H9 (cell line): ENCODE measurements around the gene PERP. TPM values are rescaled to one million over a fixed set of nuclear protein-coding genes. Genes with fewer than 3 reads are reported as not detected.

Experiments
- DNase-seq: peaks from one replicate; pipeline ENCODE4 v3.0.0-alpha.2; 2017
- H2AFZ ChIP-seq: one replicate; pipeline ENCODE4 v1.6.1; 2013; ENCODE audit warnings: mild to moderate bottlenecking, low read length, control low read depth, moderate library complexity
- H2AK5ac ChIP-seq: 2 replicates; pipeline ENCODE4 v1.6.1; 2013; ENCODE audit warnings: low read length, control low read depth, mixed read lengths; ENCODE audit not compliant: insufficient read length
- H2BK120ac ChIP-seq: one replicate; pipeline ENCODE4 v1.6.1; 2013; ENCODE audit warnings: low read depth, mild to moderate bottlenecking, low read length, control low read depth, inconsistent platforms; ENCODE audit not compliant: poor library complexity, severe bottlenecking
- H2BK12ac ChIP-seq: 2 replicates; pipeline ENCODE4 v1.6.1; 2013; ENCODE audit warnings: low read length, control low read depth, mixed read lengths, low read depth; ENCODE audit not compliant: insufficient read length
- H2BK15ac ChIP-seq: 2 replicates; pipeline ENCODE4 v1.6.1; 2013; ENCODE audit warnings: low read depth, low read length, control low read depth
- H2BK20ac ChIP-seq: one replicate; pipeline ENCODE4 v1.6.1; 2013; ENCODE audit warnings: low read depth, mild to moderate bottlenecking, low read length, control low read depth, inconsistent platforms; ENCODE audit not compliant: poor library complexity, severe bottlenecking
- H2BK5ac ChIP-seq: 2 replicates; pipeline ENCODE4 v1.6.1; 2013; ENCODE audit warnings: low read length, control low read depth, mixed read lengths; ENCODE audit not compliant: insufficient read length
- H3K14ac ChIP-seq: 2 replicates; pipeline ENCODE4 v1.6.1; 2013; ENCODE audit warnings: low read length, control low read depth; ENCODE audit not compliant: insufficient read depth
- H3K18ac ChIP-seq: 2 replicates; pipeline ENCODE4 v1.6.1; 2013; ENCODE audit warnings: low read depth, mild to moderate bottlenecking, mixed read lengths, low read length, control low read depth; ENCODE audit not compliant: insufficient read length
- H3K23ac ChIP-seq: 2 replicates; pipeline ENCODE4 v1.6.1; 2013; ENCODE audit warnings: low read length, control low read depth, mixed read lengths, low read depth; ENCODE audit not compliant: insufficient read length
- H3K23me2 ChIP-seq: 2 replicates; pipeline ENCODE4 v1.6.1; 2013; ENCODE audit warnings: low read depth, mild to moderate bottlenecking, mixed read lengths, low read length, control low read depth; ENCODE audit not compliant: insufficient read length, poor library complexity, severe bottlenecking
- H3K27ac ChIP-seq: 2 replicates; pipeline ENCODE4 v1.5.1; 2013; ENCODE audit warnings: low read length, control low read depth, mixed read lengths, low read depth; ENCODE audit not compliant: insufficient read length
- H3K27me3 ChIP-seq: 2 replicates; pipeline ENCODE4 v1.6.1; 2013; ENCODE audit warnings: low read length, control low read depth, inconsistent platforms; ENCODE audit not compliant: insufficient read depth
- H3K4ac ChIP-seq: 2 replicates; pipeline ENCODE4 v1.6.1; 2013; ENCODE audit warnings: low read depth, mild to moderate bottlenecking, control low read depth, inconsistent platforms, low read length, moderate library complexity
- H3K4me1 ChIP-seq: 2 replicates; pipeline ENCODE4 v1.6.1; 2013; ENCODE audit warnings: low read length, control low read depth, inconsistent platforms; ENCODE audit not compliant: insufficient read depth
- H3K4me2 ChIP-seq: 2 replicates; pipeline ENCODE4 v1.6.1; 2013; ENCODE audit warnings: low read length, control low read depth, mixed read lengths; ENCODE audit not compliant: insufficient read length, insufficient read depth
- H3K56ac ChIP-seq: 2 replicates; pipeline ENCODE4 v1.6.1; 2013; ENCODE audit warnings: low read depth, mild to moderate bottlenecking, mixed read lengths, low read length, control low read depth; ENCODE audit not compliant: insufficient read length
- H3K79me1 ChIP-seq: 2 replicates; pipeline ENCODE4 v1.6.1; 2013; ENCODE audit warnings: low read depth, mild to moderate bottlenecking, moderate library complexity, low read length, control low read depth, inconsistent platforms; ENCODE audit not compliant: insufficient read depth, poor library complexity, severe bottlenecking
- H3K79me2 ChIP-seq: 2 replicates; pipeline ENCODE4 v1.6.1; 2013; ENCODE audit warnings: low read length, control low read depth, inconsistent platforms; ENCODE audit not compliant: insufficient read depth
- H3K9ac ChIP-seq: 2 replicates; pipeline ENCODE4 v1.6.1; 2013; ENCODE audit warnings: low read length, control low read depth, mixed read lengths; ENCODE audit not compliant: insufficient read length; ENCODE audit errors: extremely low read depth
- H3K9me3 ChIP-seq: one replicate; pipeline ENCODE4 v1.6.1; 2013; ENCODE audit warnings: low read depth, low read length, inconsistent platforms; ENCODE audit not compliant: control insufficient read depth
- H3T11ph ChIP-seq: one replicate; pipeline ENCODE4 v1.6.1; 2013; ENCODE audit warnings: mild to moderate bottlenecking, low read length, control low read depth, inconsistent platforms
- H4K20me1 ChIP-seq: one replicate; pipeline ENCODE4 v1.6.1; 2013; ENCODE audit not compliant: control insufficient read depth, insufficient read length, insufficient read depth
- H4K5ac ChIP-seq: 2 replicates; pipeline ENCODE4 v1.6.1; 2013; ENCODE audit warnings: low read depth, mild to moderate bottlenecking, mixed read lengths, low read length, control low read depth; ENCODE audit not compliant: insufficient read length
- H4K8ac ChIP-seq: replicated peaks from 2 replicates; pipeline ENCODE4 v1.6.1; 2013; ENCODE audit warnings: low read length, control low read depth, mixed read lengths, low read depth; ENCODE audit not compliant: insufficient read length
- H4K91ac ChIP-seq: 2 replicates; pipeline ENCODE4 v1.6.1; 2013; ENCODE audit warnings: low read depth, mild to moderate bottlenecking, moderate library complexity, mixed read lengths, low read length, control low read depth; ENCODE audit not compliant: insufficient read length
- H3K27ac Mint-ChIP-seq, 3 experiments: 2 replicates in 2 of 3; 3 replicates in 1 of 3; pipeline ENCODE4 v1.8.0; 2020 to 2021; ENCODE audit warnings: mixed read lengths in 3 of 3, mild to moderate bottlenecking in 1 of 3, moderate library complexity in 1 of 3
- H3K27me3 Mint-ChIP-seq: 2 replicates; pipeline ENCODE4 v1.8.0; 2021; ENCODE audit warnings: low read depth, mild to moderate bottlenecking, moderate library complexity, mixed read lengths
- H3K36me3 Mint-ChIP-seq, 3 experiments: 2 replicates in 2 of 3; 3 replicates in 1 of 3; pipeline ENCODE4 v1.8.0; 2020 to 2021; ENCODE audit warnings: low read depth in 3 of 3, mixed read lengths in 3 of 3; ENCODE audit not compliant: insufficient read depth in 1 of 3
- H3K4me1 Mint-ChIP-seq, 2 experiments: 2 replicates each; pipeline ENCODE4 v1.8.0; 2020; ENCODE audit warnings: mixed read lengths in 2 of 2
- H3K4me3 Mint-ChIP-seq, 2 experiments: 2 replicates in 1 of 2; 3 replicates in 1 of 2; pipeline ENCODE4 v1.8.0; 2020 to 2021; ENCODE audit warnings: mild to moderate bottlenecking in 2 of 2, mixed read lengths in 2 of 2, moderate library complexity in 1 of 2
- H3K9me3 Mint-ChIP-seq, 2 experiments: 2 replicates in 1 of 2; 3 replicates in 1 of 2; pipeline ENCODE4 v1.8.0; 2020; ENCODE audit warnings: mild to moderate bottlenecking in 2 of 2, mixed read lengths in 2 of 2, moderate library complexity in 1 of 2
- WGBS: extraction: QIAGEN DNeasy Blood & Tissue Kit; methylation state at CpG from one replicate; pipeline ENCODE4 v1.1.7; 2013; ENCODE audit warnings: missing lambda C conversion rate, low lambda C conversion rate, mixed read lengths; ENCODE audit not compliant: insufficient read length; ENCODE audit errors: extremely low coverage; 5-methylcytosine and 5-hydroxymethylcytosine counted together
- total RNA-seq: library from RNA; stranded (reverse); gene quantifications from 2 replicates; pipeline ENCODE4 v1.2.1, GENCODE V29; 2021
- TF ChIP-seq, protein P1 (sequence below): fragments of 200-600 bp; sonication (generic); conservative IDR thresholded peaks from 3 replicates; pipeline ENCODE4 v1.8.0; 2021; ENCODE audit warnings: antibody characterized with exemption, mild to moderate bottlenecking

The PERP gene
- total RNA-seq, 1 experiment from 2014 or later = 28.7 TPM

DNA sequence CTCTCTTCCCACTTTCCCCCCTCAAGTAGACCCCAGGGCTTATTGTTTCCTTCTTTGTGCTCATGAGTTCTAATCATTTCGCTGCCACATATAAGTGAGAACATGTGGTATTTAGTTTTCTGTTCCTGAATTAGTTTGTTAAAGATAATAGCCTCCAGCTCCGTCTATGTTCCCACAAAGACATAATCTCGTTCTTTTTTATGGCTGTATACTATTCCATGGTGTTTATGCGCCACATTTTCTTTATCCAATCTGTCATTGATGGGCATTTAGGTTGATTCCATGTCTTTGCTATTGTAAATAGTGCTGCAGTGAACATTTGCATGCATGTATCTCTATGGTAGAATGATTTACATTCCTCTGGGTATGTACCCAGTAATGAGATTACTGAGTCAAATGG lies 16.9 kb upstream of the PERP start:
- Histone ChIP-seq H3K23ac (no peak overlapping the region), H3K9me3 (no peaks in the 10 kb centered on the region), H3K14ac (no peak overlapping the region), H4K20me1 (no peaks in the 10 kb centered on the region), H4K5ac (no peak overlapping the region), H4K8ac (no peak overlapping the region), H2BK20ac (no peak overlapping the region), H3K79me2 (no peaks in the 10 kb centered on the region), H3K4ac (no peak overlapping the region), H2BK5ac (no peak overlapping the region), H2BK15ac (no peak overlapping the region), H2BK120ac (no peak overlapping the region), H3K18ac (no peak overlapping the region), H2BK12ac (no peak overlapping the region), H3K4me1 (no peaks in the 10 kb centered on the region), H3K79me1 (no peaks in the 10 kb centered on the region), H3K4me2 (no peak overlapping the region), H3K27me3 (no peaks in the 10 kb centered on the region), H3K9ac (no peak overlapping the region), H2AK5ac (no peak overlapping the region), H3K27ac (no peak overlapping the region), H4K91ac (no peak overlapping the region), H3K56ac (no peak overlapping the region), H3T11ph (no peak overlapping the region), H3K23me2 (no peaks in the 10 kb centered on the region), H2AFZ (no peak overlapping the region)
- no peak overlapping the region for H3K27ac Mint-ChIP-seq
- TF ChIP-seq, protein P1, sequence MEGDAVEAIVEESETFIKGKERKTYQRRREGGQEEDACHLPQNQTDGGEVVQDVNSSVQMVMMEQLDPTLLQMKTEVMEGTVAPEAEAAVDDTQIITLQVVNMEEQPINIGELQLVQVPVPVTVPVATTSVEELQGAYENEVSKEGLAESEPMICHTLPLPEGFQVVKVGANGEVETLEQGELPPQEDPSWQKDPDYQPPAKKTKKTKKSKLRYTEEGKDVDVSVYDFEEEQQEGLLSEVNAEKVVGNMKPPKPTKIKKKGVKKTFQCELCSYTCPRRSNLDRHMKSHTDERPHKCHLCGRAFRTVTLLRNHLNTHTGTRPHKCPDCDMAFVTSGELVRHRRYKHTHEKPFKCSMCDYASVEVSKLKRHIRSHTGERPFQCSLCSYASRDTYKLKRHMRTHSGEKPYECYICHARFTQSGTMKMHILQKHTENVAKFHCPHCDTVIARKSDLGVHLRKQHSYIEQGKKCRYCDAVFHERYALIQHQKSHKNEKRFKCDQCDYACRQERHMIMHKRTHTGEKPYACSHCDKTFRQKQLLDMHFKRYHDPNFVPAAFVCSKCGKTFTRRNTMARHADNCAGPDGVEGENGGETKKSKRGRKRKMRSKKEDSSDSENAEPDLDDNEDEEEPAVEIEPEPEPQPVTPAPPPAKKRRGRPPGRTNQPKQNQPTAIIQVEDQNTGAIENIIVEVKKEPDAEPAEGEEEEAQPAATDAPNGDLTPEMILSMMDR = no peak
- H3K36me3 Mint-ChIP-seq = peaks cover 0 to 12% (median 4%) of the 10 kb centered on the region in 3 experiments; a peak in 4 of 7 replicates
- no peak for DNase-seq
- peaks cover 0 to 4% of the 10 kb centered on the region in 2 experiments; a peak in 3 of 4 replicates for H3K4me1 Mint-ChIP-seq
- no CpG with 5 or more reads among the region's 4 CpGs for WGBS
- H3K9me3 Mint-ChIP-seq = peaks cover 10 to 14% of the 10 kb centered on the region in 2 experiments
- H3K27me3 Mint-ChIP-seq = no peaks in the 10 kb centered on the region
- H3K4me3 Mint-ChIP-seq = no peak overlapping the region
